K562 (cell line): ENCODE results near the gene GLI3. TPM values are rescaled to one million over a fixed set of nuclear protein-coding genes. Genes with fewer than 3 reads are reported as not detected.

Experiments
- ATAC-seq: fragments of 200-7000 bp; cut with Tn5 transposase; 3 replicates; pipeline ENCODE4 v1.9.1; 2020; ENCODE audit warnings: moderate library complexity
- BruUV-seq: library from RNA; stranded (reverse); fragments of 400-500 nt; replicated peaks from 2 replicates; lab custom pipeline; 2021; lab: Mats Ljungman, UMichigan
- CTCF ChIA-PET: fragments of 300-600 bp; formaldehyde crosslinking; extraction: SDS; loops from one replicate; lab custom pipeline; 2021; ENCODE audit warnings: low intra/inter-chr PET ratio; lab: Yijun Ruan, JAX
- POLR2A ChIA-PET: fragments of 300-600, 350-650 bp; sonication (Branson Sonifier 250); formaldehyde crosslinking; extraction: SDS; loops from one replicate; lab custom pipeline; 2021; ENCODE audit warnings: antibody characterized with exemption, inconsistent platforms; lab: Yijun Ruan, JAX
- DNase-seq, 4 experiments: peaks; one replicate each; pipeline versions ENCODE4 v3.0.0 to v3.0.0-alpha.2; 2011 to 2018; ENCODE audit warnings: low spot score in 3 of 4, mixed read lengths in 3 of 4; ENCODE audit errors: extremely low read depth in 1 of 4
- FAIRE-seq: peaks from 2 replicates; lab custom pipeline; 2011; peaks lifted over from hg19 to GRCh38; lab: Jason Lieb, UNC
- H2AFZ ChIP-seq: 2 replicates; pipeline ENCODE4 v1.6.0; 2011; ENCODE audit warnings: low read depth, low read length, control low read depth, inconsistent platforms
- H3K27ac ChIP-seq: fragments of 200-600 bp; 3 replicates; pipeline ENCODE4 v1.8.0; 2011; ENCODE audit warnings: low read depth, mild to moderate bottlenecking, control low read depth, inconsistent platforms, low read length, moderate library complexity, mixed read lengths; ENCODE audit errors: extremely low read depth
- H3K27me3 ChIP-seq, 2 experiments: fragments of 300-600 bp in 1 of 2; 2 replicates in 1 of 2; 3 replicates in 1 of 2; pipeline versions ENCODE4 v1.6.0 to v1.8.0; 2011; ENCODE audit warnings: inconsistent platforms in 2 of 2, low read length in 2 of 2, mild to moderate bottlenecking in 1 of 2, mixed read lengths in 1 of 2, moderate library complexity in 1 of 2; ENCODE audit not compliant: control insufficient read depth in 2 of 2, insufficient read depth in 2 of 2
- H3K36me3 ChIP-seq: fragments of 300-600 bp; 3 replicates; pipeline ENCODE4 v1.8.0; 2011; ENCODE audit warnings: mild to moderate bottlenecking, low read length, inconsistent platforms; ENCODE audit not compliant: control insufficient read depth, insufficient read depth
- H3K4me1 ChIP-seq, 2 experiments: fragments of 200-600 bp in 1 of 2; replicated peaks in 1 of 2; 2 replicates in 1 of 2; 3 replicates in 1 of 2; pipeline versions ENCODE4 v1.5.1 to v1.8.0; 2011; ENCODE audit warnings: inconsistent platforms in 2 of 2, low read length in 2 of 2, mild to moderate bottlenecking in 1 of 2, mixed read lengths in 1 of 2, moderate library complexity in 1 of 2; ENCODE audit not compliant: control insufficient read depth in 2 of 2, insufficient read depth in 2 of 2
- H3K4me2 ChIP-seq: 2 replicates; pipeline ENCODE4 v1.6.1; 2011; ENCODE audit warnings: low read length, control low read depth, inconsistent platforms, mixed read lengths; ENCODE audit not compliant: insufficient read depth
- H3K4me3 ChIP-seq: fragments of 200-600 bp; sonication (generic), shearing (Covaris generic); 2 replicates; pipeline ENCODE4 v1.5.1; 2016; ENCODE audit warnings: control low read depth, inconsistent platforms
- H3K79me2 ChIP-seq: fragments of 200-600 bp; 3 replicates; pipeline ENCODE4 v1.8.0; 2011; ENCODE audit warnings: low read length, inconsistent platforms; ENCODE audit not compliant: control insufficient read depth, insufficient read depth
- H3K9ac ChIP-seq, 2 experiments: 2 replicates each; pipeline versions ENCODE4 v1.6.0 to v1.6.1; 2011; ENCODE audit warnings: low read depth in 2 of 2, low read length in 2 of 2, control low read depth in 1 of 2, inconsistent platforms in 1 of 2, mild to moderate bottlenecking in 1 of 2, mixed read lengths in 1 of 2; ENCODE audit not compliant: insufficient read depth in 1 of 2
- H3K9me1 ChIP-seq: one replicate; pipeline ENCODE4 v1.6.0; 2011; ENCODE audit warnings: inconsistent platforms, mild to moderate bottlenecking, low read length, moderate library complexity; ENCODE audit not compliant: control insufficient read depth, insufficient read depth
- H3K9me3 ChIP-seq: replicated peaks from 2 replicates; pipeline ENCODE4 v1.5.1; 2011; ENCODE audit warnings: low read depth, low read length, inconsistent platforms; ENCODE audit not compliant: control insufficient read depth, insufficient read depth
- H4K20me1 ChIP-seq: replicated peaks from 2 replicates; pipeline ENCODE4 v1.6.1; 2011; ENCODE audit warnings: low read length, inconsistent platforms, mixed read lengths; ENCODE audit not compliant: control insufficient read depth, insufficient read depth
- ARID2 ChIP-seq: fragments of 450-650 bp; IDR thresholded peaks from 2 replicates; pipeline ENCODE4 v1.6.1; 2017; ENCODE audit warnings: antibody characterized with exemption, mild to moderate bottlenecking
- ATF1 ChIP-seq, 2 experiments: fragments of 450-650 bp in 1 of 2; IDR thresholded peaks; 2 replicates each; pipeline ENCODE4 v1.6.1; 2016; ENCODE audit warnings: missing compliant biosample characterization in 1 of 2, missing genetic modification characterization in 1 of 2
- BHLHE40 ChIP-seq: IDR thresholded peaks from 2 replicates; pipeline ENCODE4 v1.6.1; 2011; ENCODE audit warnings: low read length, improper control_type of control experiment
- CC2D1A ChIP-seq: fragments of 450-650 bp; IDR thresholded peaks from 2 replicates; pipeline ENCODE4 v1.6.1; 2017; ENCODE audit warnings: mild to moderate bottlenecking
- ELF2 ChIP-seq: fragments of 250-450 bp; sonication (Bioruptor Pico); IDR thresholded peaks from 2 replicates; pipeline ENCODE4 v1.5.0; 2021; ENCODE audit warnings: mild to moderate bottlenecking
- JUNB ChIP-seq: fragments of 450-650 bp; formaldehyde crosslinking; conservative IDR thresholded peaks from 2 replicates; pipeline ENCODE4 v1.4.0; 2020; ENCODE audit warnings: mild to moderate bottlenecking
- TCF3 ChIP-seq: sonication (generic); formaldehyde crosslinking; IDR thresholded peaks from 2 replicates; pipeline ENCODE4 v1.4.0; 2020; ENCODE audit warnings: mild to moderate bottlenecking, missing genetic modification reagents
- ZFP30 ChIP-seq: fragments of 250-450 bp; sonication (Bioruptor Pico); IDR thresholded peaks from 2 replicates; pipeline ENCODE4 v1.8.0; 2022; ENCODE audit warnings: moderate library complexity, mild to moderate bottlenecking, inconsistent platforms, borderline replicate concordance
- ZNF143 ChIP-seq: sonication (generic); formaldehyde crosslinking; IDR thresholded peaks from 2 replicates; pipeline ENCODE4 v1.9.0; 2022; ENCODE audit warnings: mild to moderate bottlenecking, missing genetic modification reagents
- ZNF384 ChIP-seq: IDR thresholded peaks from 2 replicates; pipeline ENCODE4 v1.6.1; 2012; ENCODE audit warnings: low read depth, low read length, improper control_type of control experiment
- ZSCAN29 ChIP-seq: fragments of 450-650 bp; IDR thresholded peaks from 2 replicates; pipeline ENCODE4 v1.6.1; 2017
- ZZZ3 ChIP-seq: fragments of 450-650 bp; IDR thresholded peaks from 2 replicates; pipeline ENCODE4 v1.6.1; 2016; ENCODE audit warnings: antibody characterized with exemption, mild to moderate bottlenecking, moderate library complexity
- WGBS: fragments of 100-300 bp; shearing (Covaris generic); methylation state at CpG from one replicate; pipeline ENCODE4 v1.1.6; 2016; ENCODE audit warnings: low coverage, mixed read lengths; ENCODE audit not compliant: insufficient coverage; ENCODE audit errors: missing lambda C conversion rate; 5-methylcytosine and 5-hydroxymethylcytosine counted together
- in situ Hi-C: fragments of 300-500 bp; cut with MboI; formaldehyde crosslinking; loops from 4 replicates; pipeline ENCODE4 v1.15.0; 2018; ENCODE audit warnings: inconsistent platforms, mixed read lengths
- intact Hi-C: fragments of 100-400 bp; cut with micrococcal nuclease; formaldehyde crosslinking; loops from 2 replicates; pipeline ENCODE4 v1.14.2; 2022
- polyA plus RNA-seq, 8 experiments: library from polyadenylated mRNA; depleted of rRNA in 4 of 8; stranded (reverse) in 5 of 8; unstranded in 3 of 8; fragments of >200 nt; fragmentation: Nextera tagmentation in 2 of 8; fragmentation: Illumina TruSeq in 1 of 8; extraction: Ambion mirVana in 2 of 8; extraction: Trizol in 1 of 8; gene quantifications; 2 replicates each; pipeline versions ENCODE4 v1.2.1 to v1.2.3, GENCODE V29; 2011 to 2014; ENCODE audit warnings: inconsistent platforms in 1 of 8, missing spikeins in 1 of 8
- total RNA-seq, 7 experiments: library from RNA; depleted of rRNA in 6 of 7; stranded (reverse); fragments of >200 nt in 6 of 7; fragmentation: Illumina TruSeq in 2 of 7; extraction: Trizol in 2 of 7; gene quantifications; 2 replicates each; pipeline versions ENCODE4 v1.2.1 to v1.2.3, GENCODE V29; 2011 to 2021; ENCODE audit warnings: low replicate concordance in 1 of 7
- TF ChIP-seq, protein P1 (sequence below): sonication (generic); formaldehyde crosslinking; IDR thresholded peaks from 2 replicates; pipeline ENCODE4 v1.8.1; 2023; ENCODE audit warnings: mild to moderate bottlenecking, missing genetic modification reagents
- TF ChIP-seq, protein P2 (sequence below): sonication (generic); formaldehyde crosslinking; IDR thresholded peaks from 2 replicates; pipeline ENCODE4 v1.5.0; 2020; ENCODE audit warnings: missing genetic modification reagents

GLI3 gene
- total and polyA plus RNA-seq, 9 of the 15 experiments (the other 6 are each of a cell fraction or from before 2014, with no cell fraction given) = 0.01 to 0.18 (median 0.07) TPM; not detected in 6

DNA sequence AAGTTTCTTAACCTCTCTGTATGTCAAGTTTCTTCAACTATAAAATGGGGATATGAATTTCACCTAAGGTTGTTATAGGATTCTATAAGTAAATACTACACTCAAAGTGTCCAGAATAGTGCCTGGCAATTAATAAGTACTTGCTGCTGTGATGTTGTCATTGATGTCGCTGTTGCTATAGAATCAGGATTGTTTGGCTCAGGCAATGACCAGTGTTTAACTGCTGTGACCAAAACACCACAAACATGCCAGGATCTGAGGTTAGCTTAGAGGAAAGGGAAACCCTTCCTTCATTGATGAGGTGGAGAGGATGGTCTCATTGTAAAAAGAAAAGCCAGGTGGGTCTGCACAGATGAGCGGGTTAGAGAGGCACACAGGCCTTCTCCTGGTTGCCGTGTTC lies 311.1 kb downstream of the GLI3 start:
- in situ Hi-C loops = loop anchor here (25.0 kb wide), 2 partner anchors 911 to 1911 kb away; no protein-coding TSS in a partner anchor
- no peak for FAIRE-seq

More for the DNA sequence above, 311.1 kb downstream of the GLI3 start:
- Histone ChIP-seq H3K4me2 (no peak overlapping the region), H4K20me1 (no peaks in the 10 kb centered on the region), H3K4me3 (no peak overlapping the region), H3K9ac (no peak overlapping the region), H3K27me3 (no peaks in the 10 kb centered on the region), H3K27ac (no peak overlapping the region), H3K4me1 (no peaks in the 10 kb centered on the region), H3K9me3 (no peaks in the 10 kb centered on the region), H3K79me2 (no peaks in the 10 kb centered on the region), H3K36me3 (no peaks in the 10 kb centered on the region), H2AFZ (no peak overlapping the region), H3K9me1 (no peaks in the 10 kb centered on the region)
- ChIA-PET CTCF (no interaction called here), POLR2A (no interaction called here)
- 0% methylated on average over 3 of the region's 3 CpGs for WGBS
- BruUV-seq = no TSS peak
- intact Hi-C loops = no loop called here
- ATAC-seq (no peak), DNase-seq (no peak)
- TF ChIP-seq, protein P1, sequence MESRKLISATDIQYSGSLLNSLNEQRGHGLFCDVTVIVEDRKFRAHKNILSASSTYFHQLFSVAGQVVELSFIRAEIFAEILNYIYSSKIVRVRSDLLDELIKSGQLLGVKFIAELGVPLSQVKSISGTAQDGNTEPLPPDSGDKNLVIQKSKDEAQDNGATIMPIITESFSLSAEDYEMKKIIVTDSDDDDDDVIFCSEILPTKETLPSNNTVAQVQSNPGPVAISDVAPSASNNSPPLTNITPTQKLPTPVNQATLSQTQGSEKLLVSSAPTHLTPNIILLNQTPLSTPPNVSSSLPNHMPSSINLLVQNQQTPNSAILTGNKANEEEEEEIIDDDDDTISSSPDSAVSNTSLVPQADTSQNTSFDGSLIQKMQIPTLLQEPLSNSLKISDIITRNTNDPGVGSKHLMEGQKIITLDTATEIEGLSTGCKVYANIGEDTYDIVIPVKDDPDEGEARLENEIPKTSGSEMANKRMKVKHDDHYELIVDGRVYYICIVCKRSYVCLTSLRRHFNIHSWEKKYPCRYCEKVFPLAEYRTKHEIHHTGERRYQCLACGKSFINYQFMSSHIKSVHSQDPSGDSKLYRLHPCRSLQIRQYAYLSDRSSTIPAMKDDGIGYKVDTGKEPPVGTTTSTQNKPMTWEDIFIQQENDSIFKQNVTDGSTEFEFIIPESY (CRISPR knock-in tag) = no peak
- TF ChIP-seq ATF1 (CRISPR knock-in tag; IDR thresholded peaks at IDR 0.05) (no peak), ATF1 (tag; IDR thresholded peaks at IDR 0.05) (no peak), ZSCAN29 (no peak), CC2D1A (no peak), ZFP30 (CRISPR knock-in tag) (no peak), JUNB (no peak), ZNF143 (CRISPR knock-in tag) (no peak), ARID2 (no peak), TCF3 (no peak), ZZZ3 (no peak), ZNF384 (no peak), BHLHE40 (no peak), ELF2 (no peak)
- TF ChIP-seq, protein P2, sequence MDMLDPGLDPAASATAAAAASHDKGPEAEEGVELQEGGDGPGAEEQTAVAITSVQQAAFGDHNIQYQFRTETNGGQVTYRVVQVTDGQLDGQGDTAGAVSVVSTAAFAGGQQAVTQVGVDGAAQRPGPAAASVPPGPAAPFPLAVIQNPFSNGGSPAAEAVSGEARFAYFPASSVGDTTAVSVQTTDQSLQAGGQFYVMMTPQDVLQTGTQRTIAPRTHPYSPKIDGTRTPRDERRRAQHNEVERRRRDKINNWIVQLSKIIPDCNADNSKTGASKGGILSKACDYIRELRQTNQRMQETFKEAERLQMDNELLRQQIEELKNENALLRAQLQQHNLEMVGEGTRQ (CRISPR knock-in tag) = no peak
